DOHH2 (cell line): ENCODE data around the gene SPRTN.

Source experiments
- CTCF ChIP-seq: fragments of 200-600 bp; sonication (generic); IDR thresholded peaks from one replicate; pipeline ENCODE4 v1.5.1; 2014; ENCODE audit warnings: antibody characterized with exemption, mild to moderate bottlenecking, low read depth, low read length; ENCODE audit not compliant: poor library complexity, severe bottlenecking
- EZH2phosphoT487 ChIP-seq: fragments of 200-600 bp; sonication (generic); IDR thresholded peaks from 2 replicates; pipeline ENCODE4 v1.6.1; 2017; ENCODE audit warnings: borderline replicate concordance, mild to moderate bottlenecking, antibody characterized with exemption, low read length, moderate library complexity, mixed read lengths

GRCh38 chr1:231322880-231323530, 15.1 kb upstream of the SPRTN start:
- no peak for TF ChIP-seq CTCF
- TF ChIP-seq EZH2phosphoT487, result no peak
